Stimulated activated CD8-positive, alpha-beta memory T cell treated with anti-CD3 and anti-CD28 coated beads, Interleukin-15, amount 100 ng/mL, for 24 hours (primary cell): Measurements from ENCODE around the gene ADARB2.
"Not testable (repeated sequence)": the region's sequence is repeated elsewhere in the genome, so short reads cannot be mapped to it uniquely, and the experiment has no call there.

ENCODE experiments used
- DNase-seq: peaks from one replicate; pipeline ENCODE4 v3.0.0-alpha.2; 2020; ENCODE audit warnings: low read depth

The ADARB2 gene

DNA sequence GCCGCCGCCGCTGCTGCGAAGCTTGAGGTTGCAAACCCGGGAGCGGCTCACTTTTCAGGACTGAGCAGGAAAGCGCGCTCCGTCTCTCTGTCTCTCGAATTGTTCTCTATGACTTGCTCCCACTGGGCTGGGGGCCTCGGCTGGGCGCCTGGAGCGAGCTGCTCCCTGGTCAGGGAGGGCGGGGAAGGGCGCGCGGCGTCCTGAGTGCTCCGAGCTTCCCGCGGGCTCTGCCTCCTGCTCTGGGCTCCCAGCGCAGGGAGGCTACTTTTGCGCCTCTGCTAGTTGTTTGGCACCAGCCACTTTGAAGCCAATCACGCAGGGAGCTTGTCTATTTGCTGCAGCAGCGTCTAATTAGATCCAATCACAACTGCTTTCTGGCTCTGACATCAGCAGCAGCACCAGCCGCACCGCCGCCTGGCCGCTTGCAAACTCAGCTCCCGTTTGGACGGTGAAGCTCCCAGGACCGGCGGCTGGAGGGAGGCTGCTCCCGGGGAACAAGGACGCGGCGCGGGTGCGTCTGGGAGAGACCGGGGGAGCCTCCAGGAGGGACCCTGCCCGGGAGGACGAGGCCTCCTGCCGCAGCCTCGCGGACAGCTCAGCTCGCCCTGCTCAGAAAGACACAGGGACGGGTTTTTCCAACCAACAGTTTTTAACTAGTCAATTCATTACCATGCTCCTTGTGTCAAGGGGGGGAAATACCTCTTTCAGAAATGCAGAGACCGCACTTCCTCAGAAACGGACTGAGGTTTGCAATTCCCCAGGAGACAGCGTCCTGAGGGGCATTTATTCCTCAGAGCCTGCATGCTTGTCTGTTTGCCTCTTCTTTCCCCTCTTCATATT, at the start of gene ADARB2:
TSS of gene ADARB2 (minus strand) at position 304 of the 840 bp plus-strand sequence.
- no peak for DNase-seq

DNA sequence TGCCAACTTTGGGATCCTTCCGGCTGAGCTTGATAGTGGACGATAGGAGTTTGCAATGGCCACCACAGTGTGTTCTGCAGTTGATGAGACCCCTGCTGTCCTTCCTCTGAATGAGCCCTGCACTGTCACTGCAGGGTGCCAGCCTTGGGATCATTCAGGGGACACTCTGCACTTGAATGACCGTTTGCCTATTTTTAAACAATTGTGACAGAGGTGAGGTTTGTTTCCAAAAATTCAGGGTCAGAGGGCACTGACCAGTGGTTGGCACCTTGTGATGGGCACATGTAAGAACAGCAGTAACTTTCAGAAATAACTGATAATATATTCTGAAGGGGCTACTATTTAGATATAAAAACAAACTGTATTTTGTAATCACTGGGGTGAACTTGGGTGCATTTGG, 48.5 kb upstream of the ADARB2 start:
- no peak for DNase-seq

GRCh38 chr10:1782841-1783240, 45.5 kb upstream of the ADARB2 start:
- DNase-seq, result no peak

- no peak for DNase-seq
Measured at GRCh38 chr10:1779796-1780195, 42.5 kb upstream of the ADARB2 start.

- no peak for DNase-seq
Measured at GRCh38 chr10:1778375-1778969, 41.1 kb upstream of the ADARB2 start.

GRCh38 chr10:1776127-1776662, 38.9 kb upstream of the ADARB2 start:
- DNase-seq, result no peak

- DNase-seq, result no peak
Measured at GRCh38 chr10:1774796-1775195, 37.5 kb upstream of the ADARB2 start.

DNA sequence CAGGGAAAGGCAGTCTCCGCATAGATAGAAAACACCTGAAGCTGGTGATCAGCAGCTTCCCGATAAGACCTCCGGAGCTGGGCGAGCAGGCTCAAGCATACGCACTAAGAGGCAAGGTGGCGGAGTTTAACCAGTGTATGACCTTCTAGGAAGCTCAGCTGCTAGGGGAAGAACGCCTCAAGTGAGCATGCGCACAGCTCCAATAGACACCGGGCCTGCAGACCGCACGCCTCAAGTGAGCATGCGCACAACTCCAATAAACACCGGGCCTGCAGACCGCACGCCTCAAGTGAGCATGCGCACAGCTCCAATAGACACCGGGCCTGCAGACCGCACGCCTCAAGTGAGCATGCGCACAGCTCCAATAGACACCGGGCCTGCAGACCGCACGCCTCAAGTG, 35.9 kb upstream of the ADARB2 start:
- not testable (repeated sequence) for DNase-seq

DNA sequence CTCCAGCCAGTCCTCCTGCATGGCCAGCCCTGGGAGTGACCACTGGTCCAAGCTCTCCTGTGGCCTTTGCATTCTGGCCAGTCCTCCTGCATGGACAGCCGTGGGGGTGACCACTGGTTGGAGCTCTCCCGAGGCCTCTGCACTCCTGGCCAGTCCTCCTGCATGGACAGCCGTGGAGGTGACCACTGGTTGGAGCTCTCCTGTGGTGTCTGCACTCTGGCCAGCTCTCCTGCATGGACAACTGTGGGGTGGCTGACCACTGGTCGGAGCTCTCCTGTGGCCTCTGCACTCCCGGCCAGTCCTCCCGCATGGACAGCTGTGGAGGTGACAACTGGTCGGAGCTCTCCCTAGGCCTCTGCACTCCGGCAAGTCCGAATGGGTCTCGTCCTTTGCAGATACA, 28.7 kb upstream of the ADARB2 start:
- DNase-seq, result no peak

- no peak for DNase-seq
Measured at GRCh38 chr10:1762076-1762475, 24.8 kb upstream of the ADARB2 start.

GRCh38 chr10:1754506-1755153, 17.3 kb upstream of the ADARB2 start:
- DNase-seq, result no peak

- no peak for DNase-seq
Measured at GRCh38 chr10:1752153-1752552, 14.8 kb upstream of the ADARB2 start.

DNA sequence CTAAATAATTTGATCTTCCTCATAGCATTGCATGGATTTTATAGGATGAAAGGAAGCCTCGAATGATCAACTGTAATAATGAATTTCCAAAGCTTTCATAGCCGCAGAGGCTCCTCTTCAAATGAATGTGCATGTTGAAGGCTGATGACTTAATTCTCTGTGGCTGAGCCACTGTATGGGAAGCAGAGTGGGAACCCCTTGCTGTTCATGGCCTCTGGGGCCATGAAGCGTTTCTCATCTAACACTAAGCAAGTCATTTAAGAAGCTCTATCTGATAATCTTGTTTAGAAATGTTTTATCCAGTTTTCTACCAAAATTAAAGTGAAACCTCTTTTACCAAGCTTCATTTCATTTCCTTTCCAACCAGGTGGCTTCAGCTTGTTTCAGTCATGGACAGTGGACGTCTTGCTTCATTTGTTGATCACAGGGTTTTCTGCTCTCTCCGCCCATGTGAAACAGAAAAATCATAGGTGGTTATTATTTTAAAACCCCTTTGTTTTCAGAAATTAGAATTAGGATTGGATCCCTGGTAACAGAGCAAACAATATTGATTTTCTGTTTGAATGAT, 10.3 kb upstream of the ADARB2 start:
- no peak for DNase-seq

DNA sequence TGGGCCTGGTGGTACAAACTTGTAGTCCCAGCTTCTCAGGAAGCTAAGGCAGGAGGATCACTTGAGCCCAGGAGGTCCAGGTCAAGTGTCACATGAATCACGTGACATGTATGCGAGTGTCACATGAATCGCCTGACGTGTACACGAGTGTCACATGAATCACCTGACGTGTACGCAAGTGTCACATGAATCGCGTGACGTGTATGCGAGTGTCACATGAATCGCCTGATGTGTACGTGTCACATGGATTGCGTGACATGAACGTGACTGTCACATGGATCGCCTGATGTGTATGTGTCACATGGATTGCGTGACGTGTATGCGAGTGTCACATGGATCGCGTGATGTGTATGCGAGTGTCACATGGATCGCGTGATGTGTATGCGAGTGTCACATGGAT, 9.5 kb upstream of the ADARB2 start:
- no peak for DNase-seq

DNA sequence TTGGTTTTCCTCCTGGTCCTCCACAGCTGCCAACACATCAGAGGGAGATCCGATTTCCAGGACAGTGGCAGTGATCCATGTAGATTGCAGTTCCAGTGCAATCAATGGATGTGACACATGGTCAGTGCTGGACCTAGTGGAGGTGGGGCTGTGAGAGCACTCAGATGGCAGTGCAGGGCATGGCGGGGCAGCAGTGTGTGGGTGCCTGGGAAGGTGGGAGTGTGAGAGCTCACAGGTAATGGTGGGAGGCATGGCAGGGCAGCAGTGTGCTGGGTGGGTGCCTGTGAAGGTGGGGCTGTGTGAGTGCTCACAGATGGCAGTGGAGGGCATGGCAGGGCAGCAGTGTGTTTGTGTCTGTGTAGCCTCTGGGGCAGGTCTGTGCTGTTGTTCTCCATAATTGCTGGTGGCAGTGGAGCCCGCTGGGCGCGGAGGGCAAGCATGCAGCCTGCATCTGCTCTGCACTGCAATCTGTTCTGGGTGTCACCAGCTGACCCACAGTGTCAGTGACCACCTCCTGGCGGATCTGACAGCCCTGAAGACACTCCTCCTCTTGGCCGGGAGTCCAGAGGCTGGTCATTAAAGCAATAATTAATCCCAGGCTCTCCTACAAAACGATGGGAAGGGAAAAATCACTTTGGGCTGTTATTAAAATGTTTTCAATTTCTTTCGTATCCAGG, 8.6 kb upstream of the ADARB2 start:
- DNase-seq, result no peak

DNA sequence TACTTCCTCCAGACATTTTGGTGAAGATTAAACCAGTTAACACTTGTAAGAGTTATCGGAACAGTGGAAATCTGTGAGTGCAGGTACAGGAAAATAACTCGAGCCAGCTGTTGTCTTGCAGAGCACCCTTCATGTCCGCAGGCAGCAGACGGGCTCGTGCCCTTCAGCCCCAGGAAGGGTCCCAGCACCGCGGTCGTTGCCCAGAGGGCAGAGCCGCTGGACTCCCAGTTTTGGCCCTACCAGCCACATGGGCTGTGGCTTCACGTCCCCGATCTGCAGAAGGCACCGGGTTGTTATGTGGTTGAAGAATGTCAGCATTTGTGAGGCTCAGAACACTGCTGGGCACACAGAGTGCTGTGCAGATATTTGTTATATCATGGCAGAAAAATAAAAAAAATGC, 7.2 kb upstream of the ADARB2 start:
- DNase-seq, result no peak

GRCh38 chr10:1743141-1743540, 5.8 kb upstream of the ADARB2 start:
- DNase-seq, result no peak

DNA sequence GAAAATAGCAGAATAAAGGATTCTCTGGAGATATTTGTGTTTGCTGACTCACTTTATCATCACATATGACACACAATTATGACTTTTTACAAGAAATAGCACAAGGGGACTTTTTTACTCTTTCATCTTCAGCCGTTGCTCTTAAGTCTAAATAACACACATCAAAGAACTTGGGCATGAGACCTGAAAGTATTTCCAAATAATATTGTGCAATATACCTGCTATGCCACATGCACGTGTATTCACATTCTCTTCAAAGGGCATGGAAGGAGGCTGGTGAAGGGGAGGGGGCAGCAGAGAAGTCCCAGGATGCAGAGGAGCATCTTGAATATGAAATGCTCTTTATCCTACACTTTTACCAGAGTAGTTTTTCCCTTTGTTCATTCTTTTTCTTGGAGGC, 4.1 kb upstream of the ADARB2 start:
- DNase-seq, result no peak

GRCh38 chr10:1739751-1740150, 2.4 kb upstream of the ADARB2 start:
- no peak for DNase-seq

- no peak for DNase-seq
Measured at GRCh38 chr10:1738950-1739349, 1.6 kb upstream of the ADARB2 start.

- DNase-seq, result no peak
Measured at GRCh38 chr10:1736972-1737221, 428 bp downstream of the ADARB2 start.
